HCT116 (cell line): ENCODE results near the gene COL21A1.

Experiments used
- CTCF ChIP-seq, 3 experiments: fragments of 200-600 bp in 1 of 3; sonication (generic) in 1 of 3; IDR thresholded peaks in 2 of 3; conservative IDR thresholded peaks in 1 of 3; 2 replicates each; pipeline ENCODE4 v1.5.1; 2012 to 2017; ENCODE audit warnings: low read depth in 2 of 3, low read length in 2 of 3, antibody characterized with exemption in 1 of 3, borderline replicate concordance in 1 of 3, control low read depth in 1 of 3, mild to moderate bottlenecking in 1 of 3, mixed read lengths in 1 of 3, mixed run types in 1 of 3, moderate library complexity in 1 of 3; ENCODE audit not compliant: insufficient read depth in 1 of 3
- EZH2 ChIP-seq: fragments of 200-600 bp; sonication (generic); IDR thresholded peaks from 2 replicates; pipeline ENCODE4 v1.6.1; 2017; ENCODE audit warnings: antibody characterized with exemption, mixed run types
- EZH2phosphoT487 ChIP-seq: fragments of 200-600 bp; IDR thresholded peaks from 2 replicates; pipeline ENCODE4 v1.6.1; 2018; ENCODE audit warnings: antibody characterized with exemption, borderline replicate concordance
- MAX ChIP-seq: IDR thresholded peaks from 2 replicates; pipeline ENCODE4 v1.6.1; 2012
- POLR2A ChIP-seq: IDR thresholded peaks from 2 replicates; pipeline ENCODE4 v1.7.0; 2011; ENCODE audit warnings: borderline replicate concordance; ENCODE audit not compliant: insufficient read depth, insufficient read length; ENCODE audit errors: extremely low read depth
- POLR2AphosphoS5 ChIP-seq: IDR thresholded peaks from 2 replicates; pipeline ENCODE4 v1.6.1; 2011; ENCODE audit warnings: mild to moderate bottlenecking, low read depth, low read length, moderate library complexity
- SIN3A ChIP-seq: IDR thresholded peaks from 2 replicates; pipeline ENCODE4 v1.6.1; 2012; ENCODE audit warnings: low read depth
- TCF7L2 ChIP-seq: IDR thresholded peaks from 2 replicates; pipeline ENCODE4 v1.7.0; 2011; ENCODE audit warnings: borderline replicate concordance, inconsistent platforms; ENCODE audit not compliant: insufficient read depth, insufficient read length; ENCODE audit errors: extremely low read depth
- ZBTB33 ChIP-seq: IDR thresholded peaks from 2 replicates; pipeline ENCODE4 v1.6.1; 2011; ENCODE audit warnings: mild to moderate bottlenecking, low read length, moderate library complexity; ENCODE audit not compliant: insufficient replicate concordance; ENCODE audit errors: extremely low read depth
- ZFX ChIP-seq: fragments of 450-650 bp; IDR thresholded peaks from 2 replicates; pipeline ENCODE4 v1.6.1; 2017

- TF ChIP-seq CTCF (IDR thresholded peaks at IDR 0.05 in 2 of 3, conservative IDR thresholded peaks at IDR 0.05 in 1 of 3; ENCODE audit: borderline replicate concordance in 1 of 3, insufficient read depth in 1 of 3, low read depth in 2 of 3, low read length in 2 of 3) (no peak), POLR2A (no peak), ZFX (no peak), TCF7L2 (no peak), SIN3A (no peak), MAX (no peak), POLR2AphosphoS5 (no peak), EZH2phosphoT487 (no peak), EZH2 (no peak), ZBTB33 (no peak)
These were observed 2.7 kb downstream of the COL21A1 start for GRCh38 chr6:56244528-56245253.
